Endothelial cell of umbilical vein (primary cell): ENCODE results near the gene LRFN2. TPM values are rescaled to one million over a fixed set of nuclear protein-coding genes. Genes with fewer than 3 reads are reported as not detected.

Experiments
- BruUV-seq: library from RNA; stranded (reverse); fragments of 400-500 nt; replicated peaks from 2 replicates; lab custom pipeline; 2021; lab: Mats Ljungman, UMichigan
- CTCF ChIA-PET: fragments of 300-600, 350-600 bp; sonication (Branson Sonifier 250); formaldehyde crosslinking; loops from one replicate; lab custom pipeline; 2021; ENCODE audit warnings: antibody characterized with exemption, inconsistent platforms; lab: Charles Lee
- POLR2A ChIA-PET: fragments of 300-600, 350-600 bp; sonication (Branson Sonifier 250); formaldehyde crosslinking; loops from one replicate; lab custom pipeline; 2021; ENCODE audit warnings: antibody characterized with exemption, inconsistent platforms; lab: Charles Lee
- DNase-seq: peaks from one replicate; pipeline ENCODE4 v3.0.0-alpha.2; 2011; ENCODE audit warnings: low read depth, low spot score
- FAIRE-seq: peaks from 2 replicates; lab custom pipeline; 2011; peaks lifted over from hg19 to GRCh38; lab: Jason Lieb, UNC
- H2AFZ ChIP-seq: 2 replicates; pipeline ENCODE4 v1.6.0; 2012; ENCODE audit warnings: low read depth, low read length, control low read depth, inconsistent platforms
- H3K27ac ChIP-seq: 2 replicates; pipeline ENCODE4 v1.5.1; 2011; ENCODE audit warnings: low read depth, mild to moderate bottlenecking, control low read depth, low read length, moderate library complexity; ENCODE audit not compliant: insufficient read depth
- H3K27me3 ChIP-seq, 2 experiments: 2 replicates each; pipeline versions ENCODE4 v1.6.0 to v1.6.1; 2011; ENCODE audit warnings: low read length in 2 of 2, mixed read lengths in 1 of 2; ENCODE audit not compliant: control insufficient read depth in 2 of 2, insufficient read depth in 2 of 2
- H3K36me3 ChIP-seq, 2 experiments: 2 replicates in 1 of 2; 3 replicates in 1 of 2; pipeline ENCODE4 v1.5.1; 2011; ENCODE audit warnings: low read length in 2 of 2, mild to moderate bottlenecking in 1 of 2, moderate library complexity in 1 of 2; ENCODE audit not compliant: control insufficient read depth in 2 of 2, insufficient read depth in 2 of 2; ENCODE audit errors: extremely low read depth in 1 of 2
- H3K4me1 ChIP-seq: 3 replicates; pipeline ENCODE4 v1.5.1; 2011; ENCODE audit warnings: mild to moderate bottlenecking, low read length; ENCODE audit not compliant: control insufficient read depth, insufficient read depth; ENCODE audit errors: extremely low read depth
- H3K4me2 ChIP-seq: 2 replicates; pipeline ENCODE4 v1.6.1; 2011; ENCODE audit warnings: low read length, control low read depth, mixed read lengths; ENCODE audit not compliant: insufficient read depth
- H3K4me3 ChIP-seq, 3 experiments: fragments of 200-600 bp in 1 of 3; sonication (generic), shearing (Covaris generic) in 1 of 3; replicated peaks in 1 of 3; 2 replicates each; pipeline ENCODE4 v1.5.1; 2011 to 2016; ENCODE audit warnings: control low read depth in 3 of 3, low read length in 3 of 3, mild to moderate bottlenecking in 2 of 3, inconsistent platforms in 1 of 3, low read depth in 1 of 3, moderate library complexity in 1 of 3; ENCODE audit not compliant: insufficient read depth in 1 of 3
- H3K79me2 ChIP-seq: 2 replicates; pipeline ENCODE4 v1.6.0; 2012; ENCODE audit warnings: low read length, inconsistent platforms; ENCODE audit not compliant: control insufficient read depth, insufficient read depth
- H3K9ac ChIP-seq: replicated peaks from 2 replicates; pipeline ENCODE3; 2011; ENCODE audit warnings: low read length, control low read depth; ENCODE audit not compliant: insufficient read depth; ENCODE audit errors: extremely low read depth
- H3K9me1 ChIP-seq: replicated peaks from 3 replicates; pipeline ENCODE4 v1.6.0; 2011; ENCODE audit warnings: mild to moderate bottlenecking, low read length; ENCODE audit not compliant: control insufficient read depth, insufficient read depth; ENCODE audit errors: extremely low read depth
- H3K9me3 ChIP-seq: replicated peaks from 2 replicates; pipeline ENCODE4 v1.5.1; 2012; ENCODE audit warnings: low read length, inconsistent platforms; ENCODE audit not compliant: control insufficient read depth, insufficient read depth
- H4K20me1 ChIP-seq: replicated peaks from 2 replicates; pipeline ENCODE3; 2011; ENCODE audit warnings: mild to moderate bottlenecking, low read length; ENCODE audit not compliant: control insufficient read depth, insufficient read depth; ENCODE audit errors: extremely low read depth
- CTCF ChIP-seq, 2 donors: IDR thresholded peaks; 1 replicate in 1 of 2; 2 replicates in 1 of 2; pipeline ENCODE4 v1.5.1; 2011; ENCODE audit warnings: low read length in 2 of 2, mild to moderate bottlenecking in 2 of 2, moderate library complexity in 2 of 2, control low read depth in 1 of 2, inconsistent platforms in 1 of 2, low read depth in 1 of 2; ENCODE audit not compliant: insufficient read depth in 1 of 2; ENCODE audit errors: extremely low read depth in 1 of 2
- EZH2 ChIP-seq: IDR thresholded peaks from 2 replicates; pipeline ENCODE4 v1.6.1; 2012; ENCODE audit warnings: borderline replicate concordance, low read depth, mild to moderate bottlenecking, moderate library complexity, low read length, inconsistent platforms; ENCODE audit not compliant: severe bottlenecking
- FOS ChIP-seq: IDR thresholded peaks from 2 replicates; pipeline ENCODE4 v1.6.1; 2011; ENCODE audit warnings: mild to moderate bottlenecking, low read length, moderate library complexity, borderline replicate concordance; ENCODE audit not compliant: insufficient read depth
- GATA2 ChIP-seq: IDR thresholded peaks from 2 replicates; pipeline ENCODE4 v1.7.0; 2011; ENCODE audit warnings: low read depth, mild to moderate bottlenecking, moderate library complexity, mixed read lengths, low read length; ENCODE audit not compliant: insufficient read length, insufficient read depth
- JUN ChIP-seq: IDR thresholded peaks from 2 replicates; pipeline ENCODE4 v1.6.1; 2011; ENCODE audit warnings: borderline replicate concordance, low read depth; ENCODE audit not compliant: insufficient read length, insufficient read depth
- MAX ChIP-seq: IDR thresholded peaks from 2 replicates; pipeline ENCODE4 v1.6.1; 2011; ENCODE audit not compliant: insufficient read depth, insufficient read length
- MYC ChIP-seq: IDR thresholded peaks from one replicate; pipeline ENCODE4 v1.6.1; 2011; ENCODE audit warnings: mild to moderate bottlenecking, low read depth, low read length
- POLR2A ChIP-seq: IDR thresholded peaks from 2 replicates; pipeline ENCODE4 v1.6.1; 2012; ENCODE audit warnings: low read depth, mild to moderate bottlenecking, control low read depth, low read length
- POLR2AphosphoS5 ChIP-seq: IDR thresholded peaks from 2 replicates; pipeline ENCODE4 v1.6.1; 2012; ENCODE audit warnings: low read depth, mild to moderate bottlenecking, control low read depth, low read length, moderate library complexity; ENCODE audit not compliant: insufficient read depth
- dilution Hi-C: fragments of 300-500 bp; cut with MboI; formaldehyde crosslinking; loops from one replicate; pipeline ENCODE4 v1.15.0; 2019; ENCODE audit warnings: low sequenced_read_pairs; ENCODE audit not compliant: extremely low pct_ligation_motif_present
- intact Hi-C: fragments of 100-400 bp; cut with micrococcal nuclease; formaldehyde crosslinking; loops from one replicate; pipeline ENCODE4 v1.10.0; 2022
- polyA plus RNA-seq, 4 experiments: library from polyadenylated mRNA; depleted of rRNA in 3 of 4; stranded (reverse) in 3 of 4; unstranded in 1 of 4; fragments of >200 nt; gene quantifications; 2 replicates each; pipeline versions ENCODE4 v1.2.1 to v1.2.3, GENCODE V29; 2011 to 2012; ENCODE audit warnings: missing spikeins in 1 of 4
- total RNA-seq: library from RNA; stranded (reverse); gene quantifications from 2 replicates; pipeline ENCODE4 v1.2.3, GENCODE V29; 2021

Gene LRFN2
- total and polyA plus RNA-seq, 2 donors (not counting 3 experiments of a cell fraction or from before 2014, with no cell fraction given) = not detected

- H3K27me3 ChIP-seq = no peaks in the 10 kb centered on the region
- no peaks in the 10 kb centered on the region for H4K20me1 ChIP-seq
- POLR2A ChIA-PET = no interaction called here
- H3K4me3 ChIP-seq = no peak overlapping the region
- FAIRE-seq (no peak), DNase-seq (no peak)
- TF ChIP-seq POLR2A = no peak
- TF ChIP-seq MAX = no peak
- no peak for TF ChIP-seq CTCF (IDR thresholded peaks at IDR 0.05; ENCODE audit: extremely low read depth in 1 of 2, insufficient read depth in 1 of 2, low read depth in 1 of 2, low read length in 2 of 2)
- TF ChIP-seq POLR2AphosphoS5 = no peak
- no peak for TF ChIP-seq GATA2
- no peak for TF ChIP-seq FOS
- TF ChIP-seq EZH2 = no peak
- TF ChIP-seq MYC = no peak
- TF ChIP-seq JUN = no peak
- no peaks in the 10 kb centered on the region for H3K36me3 ChIP-seq
- no peak overlapping the region for H2AFZ ChIP-seq
- H3K4me2 ChIP-seq = no peak overlapping the region
- intact Hi-C loops (no loop called here), dilution Hi-C loops (no loop called here)
- H3K27ac ChIP-seq = no peak overlapping the region
- no peaks in the 10 kb centered on the region for H3K4me1 ChIP-seq
- no peaks in the 10 kb centered on the region for H3K9me1 ChIP-seq
- no TSS peak for BruUV-seq
- no peaks in the 10 kb centered on the region for H3K79me2 ChIP-seq
- CTCF ChIA-PET = no interaction called here
- no peaks in the 10 kb centered on the region for H3K9me3 ChIP-seq
- H3K9ac ChIP-seq = no peak overlapping the region
Measured at GRCh38 chr6:40460380-40460779, 126.8 kb downstream of the LRFN2 start.
